K562 (cell line): ENCODE results near the gene WDR35. TPM values are rescaled to one million over a fixed set of nuclear protein-coding genes. Genes with fewer than 3 reads are reported as not detected.

Experiments used
- ATAC-seq: fragments of 200-7000 bp; cut with Tn5 transposase; 3 replicates; pipeline ENCODE4 v1.9.1; 2020; ENCODE audit warnings: moderate library complexity
- BruUV-seq: library from RNA; stranded (reverse); fragments of 400-500 nt; replicated peaks from 2 replicates; lab custom pipeline; 2021; lab: Mats Ljungman, UMichigan
- CTCF ChIA-PET: fragments of 300-600 bp; formaldehyde crosslinking; extraction: SDS; loops from one replicate; lab custom pipeline; 2021; ENCODE audit warnings: low intra/inter-chr PET ratio; lab: Yijun Ruan, JAX
- POLR2A ChIA-PET: fragments of 300-600, 350-650 bp; sonication (Branson Sonifier 250); formaldehyde crosslinking; extraction: SDS; loops from one replicate; lab custom pipeline; 2021; ENCODE audit warnings: antibody characterized with exemption, inconsistent platforms; lab: Yijun Ruan, JAX
- DNase-seq, 4 experiments: peaks; one replicate each; pipeline versions ENCODE4 v3.0.0 to v3.0.0-alpha.2; 2011 to 2018; ENCODE audit warnings: low spot score in 3 of 4, mixed read lengths in 3 of 4; ENCODE audit errors: extremely low read depth in 1 of 4
- FAIRE-seq: peaks from 2 replicates; lab custom pipeline; 2011; peaks lifted over from hg19 to GRCh38; lab: Jason Lieb, UNC
- H2AFZ ChIP-seq: 2 replicates; pipeline ENCODE4 v1.6.0; 2011; ENCODE audit warnings: low read depth, low read length, control low read depth, inconsistent platforms
- H3K27ac ChIP-seq: fragments of 200-600 bp; 3 replicates; pipeline ENCODE4 v1.8.0; 2011; ENCODE audit warnings: low read depth, mild to moderate bottlenecking, control low read depth, inconsistent platforms, low read length, moderate library complexity, mixed read lengths; ENCODE audit errors: extremely low read depth
- H3K27me3 ChIP-seq, 2 experiments: fragments of 300-600 bp in 1 of 2; 2 replicates in 1 of 2; 3 replicates in 1 of 2; pipeline versions ENCODE4 v1.6.0 to v1.8.0; 2011; ENCODE audit warnings: inconsistent platforms in 2 of 2, low read length in 2 of 2, mild to moderate bottlenecking in 1 of 2, mixed read lengths in 1 of 2, moderate library complexity in 1 of 2; ENCODE audit not compliant: control insufficient read depth in 2 of 2, insufficient read depth in 2 of 2
- H3K36me3 ChIP-seq: fragments of 300-600 bp; 3 replicates; pipeline ENCODE4 v1.8.0; 2011; ENCODE audit warnings: mild to moderate bottlenecking, low read length, inconsistent platforms; ENCODE audit not compliant: control insufficient read depth, insufficient read depth
- H3K4me1 ChIP-seq, 2 experiments: fragments of 200-600 bp in 1 of 2; replicated peaks in 1 of 2; 2 replicates in 1 of 2; 3 replicates in 1 of 2; pipeline versions ENCODE4 v1.5.1 to v1.8.0; 2011; ENCODE audit warnings: inconsistent platforms in 2 of 2, low read length in 2 of 2, mild to moderate bottlenecking in 1 of 2, mixed read lengths in 1 of 2, moderate library complexity in 1 of 2; ENCODE audit not compliant: control insufficient read depth in 2 of 2, insufficient read depth in 2 of 2
- H3K4me2 ChIP-seq: 2 replicates; pipeline ENCODE4 v1.6.1; 2011; ENCODE audit warnings: low read length, control low read depth, inconsistent platforms, mixed read lengths; ENCODE audit not compliant: insufficient read depth
- H3K4me3 ChIP-seq: fragments of 200-600 bp; sonication (generic), shearing (Covaris generic); 2 replicates; pipeline ENCODE4 v1.5.1; 2016; ENCODE audit warnings: control low read depth, inconsistent platforms
- H3K79me2 ChIP-seq: fragments of 200-600 bp; 3 replicates; pipeline ENCODE4 v1.8.0; 2011; ENCODE audit warnings: low read length, inconsistent platforms; ENCODE audit not compliant: control insufficient read depth, insufficient read depth
- H3K9ac ChIP-seq, 2 experiments: 2 replicates each; pipeline versions ENCODE4 v1.6.0 to v1.6.1; 2011; ENCODE audit warnings: low read depth in 2 of 2, low read length in 2 of 2, control low read depth in 1 of 2, inconsistent platforms in 1 of 2, mild to moderate bottlenecking in 1 of 2, mixed read lengths in 1 of 2; ENCODE audit not compliant: insufficient read depth in 1 of 2
- H3K9me1 ChIP-seq: one replicate; pipeline ENCODE4 v1.6.0; 2011; ENCODE audit warnings: inconsistent platforms, mild to moderate bottlenecking, low read length, moderate library complexity; ENCODE audit not compliant: control insufficient read depth, insufficient read depth
- H3K9me3 ChIP-seq: replicated peaks from 2 replicates; pipeline ENCODE4 v1.5.1; 2011; ENCODE audit warnings: low read depth, low read length, inconsistent platforms; ENCODE audit not compliant: control insufficient read depth, insufficient read depth
- H4K20me1 ChIP-seq: replicated peaks from 2 replicates; pipeline ENCODE4 v1.6.1; 2011; ENCODE audit warnings: low read length, inconsistent platforms, mixed read lengths; ENCODE audit not compliant: control insufficient read depth, insufficient read depth
- ADNP ChIP-seq: fragments of 200-800 bp; sonication (Bioruptor generic); IDR thresholded peaks from 2 replicates; pipeline ENCODE4 v1.6.1; 2016; ENCODE audit warnings: missing genetic modification characterization, missing compliant biosample characterization
- COPS2 ChIP-seq: fragments of 450-650 bp; conservative IDR thresholded peaks from 2 replicates; pipeline ENCODE4 v1.6.1; 2016; ENCODE audit warnings: mild to moderate bottlenecking, moderate library complexity
- CREB1 ChIP-seq, 2 experiments: sonication (generic) in 1 of 2; formaldehyde crosslinking in 1 of 2; IDR thresholded peaks; 2 replicates each; pipeline versions ENCODE4 v1.6.1 to v1.8.0; 2012 to 2022; ENCODE audit warnings: inconsistent platforms in 1 of 2, mild to moderate bottlenecking in 1 of 2, missing genetic modification reagents in 1 of 2, moderate library complexity in 1 of 2
- CXXC5 ChIP-seq: fragments of 250-450 bp; sonication (Bioruptor Pico); IDR thresholded peaks from 2 replicates; pipeline ENCODE4 v1.8.0; 2022; ENCODE audit warnings: inconsistent platforms, mild to moderate bottlenecking, moderate library complexity
- E2F5 ChIP-seq: sonication (generic); formaldehyde crosslinking; IDR thresholded peaks from 2 replicates; pipeline ENCODE4 v1.8.0; 2022; ENCODE audit warnings: mild to moderate bottlenecking, missing genetic modification reagents
- FUS ChIP-seq: fragments of 200-400 bp; formaldehyde crosslinking; optimal IDR thresholded peaks from 2 replicates; pipeline ENCODE3; 2017; ENCODE audit warnings: low read depth, low read length
- IFI16 ChIP-seq: fragments of 250-450 bp; sonication (Bioruptor Pico); IDR thresholded peaks from 2 replicates; pipeline ENCODE4 v2.1.2; 2022; ENCODE audit warnings: mild to moderate bottlenecking, inconsistent platforms
- KDM2B ChIP-seq: fragments of 250-450 bp; sonication (Bioruptor Pico); IDR thresholded peaks from 2 replicates; pipeline ENCODE4 v1.8.0; 2021; ENCODE audit warnings: mild to moderate bottlenecking, moderate library complexity
- OTX1 ChIP-seq: fragments of 450-650 bp; formaldehyde crosslinking; IDR thresholded peaks from 2 replicates; pipeline ENCODE4 v1.4.0; 2022; ENCODE audit warnings: mild to moderate bottlenecking
- YBX1 ChIP-seq: fragments of 450-650 bp; IDR thresholded peaks from 2 replicates; pipeline ENCODE4 v1.7.1; 2016; ENCODE audit warnings: mild to moderate bottlenecking
- YY1 ChIP-seq, 3 experiments: IDR thresholded peaks; 2 replicates each; pipeline ENCODE4 v1.6.1; 2011; ENCODE audit warnings: low read length in 2 of 3, mild to moderate bottlenecking in 2 of 3, moderate library complexity in 2 of 3, borderline replicate concordance in 1 of 3, control low read depth in 1 of 3, low read depth in 1 of 3; ENCODE audit not compliant: insufficient read depth in 3 of 3, insufficient replicate concordance in 2 of 3, control insufficient read depth in 1 of 3, insufficient read length in 1 of 3; ENCODE audit errors: extremely low read depth in 1 of 3
- ZBTB43 ChIP-seq: sonication (generic); formaldehyde crosslinking; IDR thresholded peaks from 2 replicates; pipeline ENCODE4 v1.8.0; 2023; ENCODE audit warnings: mild to moderate bottlenecking, missing genetic modification reagents
- ZNF253 ChIP-seq: fragments of 250-450 bp; sonication (Bioruptor Pico); conservative IDR thresholded peaks from 2 replicates; pipeline ENCODE4 v1.6.1; 2021; ENCODE audit warnings: mild to moderate bottlenecking
- ZNF586 ChIP-seq: fragments of 450-650 bp; formaldehyde crosslinking; conservative IDR thresholded peaks from 2 replicates; pipeline ENCODE4 v1.4.0; 2020; ENCODE audit warnings: mild to moderate bottlenecking, moderate library complexity
- ZNF699 ChIP-seq: fragments of 250-450 bp; sonication (Bioruptor Pico); IDR thresholded peaks from 2 replicates; pipeline ENCODE4 v1.8.0; 2021; ENCODE audit warnings: mild to moderate bottlenecking, moderate library complexity; ENCODE audit not compliant: insufficient replicate concordance
- WGBS: fragments of 100-300 bp; shearing (Covaris generic); methylation state at CpG from one replicate; pipeline ENCODE4 v1.1.6; 2016; ENCODE audit warnings: low coverage, mixed read lengths; ENCODE audit not compliant: insufficient coverage; ENCODE audit errors: missing lambda C conversion rate; 5-methylcytosine and 5-hydroxymethylcytosine counted together
- in situ Hi-C: fragments of 300-500 bp; cut with MboI; formaldehyde crosslinking; loops from 4 replicates; pipeline ENCODE4 v1.15.0; 2018; ENCODE audit warnings: inconsistent platforms, mixed read lengths
- intact Hi-C: fragments of 100-400 bp; cut with micrococcal nuclease; formaldehyde crosslinking; loops from 2 replicates; pipeline ENCODE4 v1.14.2; 2022
- polyA plus RNA-seq, 8 experiments: library from polyadenylated mRNA; depleted of rRNA in 4 of 8; stranded (reverse) in 5 of 8; unstranded in 3 of 8; fragments of >200 nt; fragmentation: Nextera tagmentation in 2 of 8; fragmentation: Illumina TruSeq in 1 of 8; extraction: Ambion mirVana in 2 of 8; extraction: Trizol in 1 of 8; gene quantifications; 2 replicates each; pipeline versions ENCODE4 v1.2.1 to v1.2.3, GENCODE V29; 2011 to 2014; ENCODE audit warnings: inconsistent platforms in 1 of 8, missing spikeins in 1 of 8
- total RNA-seq, 7 experiments: library from RNA; depleted of rRNA in 6 of 7; stranded (reverse); fragments of >200 nt in 6 of 7; fragmentation: Illumina TruSeq in 2 of 7; extraction: Trizol in 2 of 7; gene quantifications; 2 replicates each; pipeline versions ENCODE4 v1.2.1 to v1.2.3, GENCODE V29; 2011 to 2021; ENCODE audit warnings: low replicate concordance in 1 of 7

WDR35 gene
- total and polyA plus RNA-seq, 9 of the 15 experiments (the other 6 are each of a cell fraction or from before 2014, with no cell fraction given), result 3.3 to 13.1 (median 8.0) TPM

GRCh38 chr2:19878268-19879046, 111.4 kb downstream of the WDR35 start (continued):
- no peak for TF ChIP-seq KDM2B (CRISPR knock-in tag)

GRCh38 chr2:19876751-19877150, 113.2 kb downstream of the WDR35 start:
- no TSS peak for BruUV-seq
- Histone ChIP-seq H3K27me3 (peaks cover 0 to 8% of the 10 kb centered on the region in 2 experiments; a peak in 3 of 5 replicates), H3K27ac (no peak overlapping the region), H3K4me1 (no peaks in the 10 kb centered on the region), H4K20me1 (no peaks in the 10 kb centered on the region; the same call in 1 of the 2 replicates), H3K9me1 (no peaks in the 10 kb centered on the region), H3K4me3 (no peak overlapping the region), H3K4me2 (no peak overlapping the region), H3K79me2 (no peaks in the 10 kb centered on the region), H3K36me3 (no peaks in the 10 kb centered on the region), H3K9ac (no peak overlapping the region), H3K9me3 (no peaks in the 10 kb centered on the region), H2AFZ (no peak overlapping the region)
- WGBS, result 0% methylated on average over 4 of the region's 4 CpGs
- in situ Hi-C loops (no loop called here), intact Hi-C loops (no loop called here)
- ATAC-seq (no peak), DNase-seq (no peak), FAIRE-seq (no peak)
- ChIA-PET CTCF (no interaction called here), POLR2A (interaction anchor here (0.7 to 1.1 kb wide), 2 partner anchors 10 to 334 kb away, joined by 3 read pairs; no protein-coding TSS in a partner anchor)
- TF ChIP-seq ZBTB43 (CRISPR knock-in tag) (no peak), IFI16 (CRISPR knock-in tag) (no peak), OTX1 (CRISPR knock-in tag) (no peak), ZNF586 (CRISPR knock-in tag) (no peak), ZNF253 (CRISPR knock-in tag) (no peak), COPS2 (no peak), ZNF699 (CRISPR knock-in tag) (no peak), CXXC5 (no peak), CREB1 (IDR thresholded peaks at IDR 0.05) (no peak), CREB1 (CRISPR knock-in tag; IDR thresholded peaks at IDR 0.05) (no peak), ADNP (tag) (no peak), E2F5 (CRISPR knock-in tag) (no peak), YBX1 (no peak), FUS (no peak), YY1 (IDR thresholded peaks at IDR 0.05; ENCODE audit: borderline replicate concordance in 1 of 3, control insufficient read depth in 1 of 3, extremely low read depth in 1 of 3, insufficient read depth in 3 of 3, insufficient read length in 1 of 3, insufficient replicate concordance in 2 of 3, low read depth in 1 of 3, low read length in 2 of 3) (no peak)
